Measurements from ENCODE around the gene AURKAIP1.
"Not testable (repeated sequence)": the region's sequence is repeated elsewhere in the genome, so short reads cannot be mapped to it uniquely, and the experiment has no call there.

Gene AURKAIP1

DNA sequence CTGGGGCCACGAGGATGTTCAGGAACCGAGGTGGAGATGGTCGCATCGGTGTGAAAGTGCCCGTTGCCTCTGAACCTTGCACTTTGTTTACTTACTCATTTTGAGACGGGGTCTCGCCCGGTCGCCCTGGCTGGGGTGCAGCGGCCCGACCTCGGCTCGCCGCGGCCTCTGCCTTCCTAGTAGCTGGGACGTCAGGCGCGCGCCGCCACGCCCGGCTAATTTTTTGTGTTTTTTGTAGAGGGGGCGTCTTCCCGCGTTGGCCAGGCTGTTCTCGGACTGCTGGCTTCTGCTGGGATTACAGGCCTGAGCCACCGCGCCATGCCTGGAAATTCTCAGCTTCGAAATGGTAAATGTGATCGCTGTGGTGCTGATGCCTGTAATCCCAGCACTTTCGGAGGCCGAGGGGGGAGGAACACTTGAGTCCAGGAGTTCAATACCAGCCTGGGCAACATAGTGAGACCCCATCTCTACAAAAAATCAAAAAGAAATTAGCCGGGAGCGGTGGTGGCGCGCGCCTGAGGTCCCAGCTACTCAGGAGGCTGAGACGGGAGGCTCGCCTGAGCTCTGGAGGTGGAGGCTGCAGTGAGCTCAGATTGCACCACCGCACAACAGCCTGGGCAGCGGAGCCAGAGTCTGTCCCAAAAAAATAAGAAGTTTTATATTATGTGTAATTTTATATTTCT lies 32.8 kb upstream of the AURKAIP1 start:
- DNase-seq: peak in 3 of 10 donors; percentile 21 to 79 (median 74)
- intact Hi-C loops (cut with DNase I): loop anchor here (2.0 kb wide), 1 partner anchor 33 kb away; the partner anchor contains the start of gene AURKAIP1

GRCh38 chr1:1406821-1407635 lies 32.0 kb upstream of the AURKAIP1 start, which contains the start of gene MRPL20:
MRPL20 (minus strand) TSS chr1:1407293; CDS start chr1:1407217, 76 bp downstream.
- DNase-seq: peak; percentile 91 to 99 (median 94)
- intact Hi-C loops (cut with DNase I): loop anchor here (2.0 kb wide), 1 partner anchor 32 kb away; the partner anchor contains the start of gene AURKAIP1

- peak in 3 of 10 donors; percentile 43 to 68 (median 59) for DNase-seq
- intact Hi-C loops (cut with DNase I): loop anchor here (2.0 kb wide), 1 partner anchor 31 kb away; the partner anchor contains the start of gene AURKAIP1
Observed at GRCh38 chr1:1406101-1406820, 31.3 kb upstream of the AURKAIP1 start.

- peak in 2 of 10 donors; percentile 22 to 40 for DNase-seq
- intact Hi-C loops (cut with DNase I): no loop called here
Observed at GRCh38 chr1:1403653-1404052, 28.6 kb upstream of the AURKAIP1 start.

GRCh38 chr1:1402901-1403392 lies 27.9 kb upstream of the AURKAIP1 start:
- intact Hi-C loops (cut with DNase I): not testable (repeated sequence)

GRCh38 chr1:1402072-1402900 lies 27.3 kb upstream of the AURKAIP1 start:
- peak in 4 of 10 donors; percentile 47 to 83 (median 70) for DNase-seq
- intact Hi-C loops (cut with DNase I): no loop called here

More at GRCh38 chr1:1402901-1403392, 27.9 kb upstream of the AURKAIP1 start:
- DNase-seq: peak in 1 of 10 donors; percentile 26

DNA sequence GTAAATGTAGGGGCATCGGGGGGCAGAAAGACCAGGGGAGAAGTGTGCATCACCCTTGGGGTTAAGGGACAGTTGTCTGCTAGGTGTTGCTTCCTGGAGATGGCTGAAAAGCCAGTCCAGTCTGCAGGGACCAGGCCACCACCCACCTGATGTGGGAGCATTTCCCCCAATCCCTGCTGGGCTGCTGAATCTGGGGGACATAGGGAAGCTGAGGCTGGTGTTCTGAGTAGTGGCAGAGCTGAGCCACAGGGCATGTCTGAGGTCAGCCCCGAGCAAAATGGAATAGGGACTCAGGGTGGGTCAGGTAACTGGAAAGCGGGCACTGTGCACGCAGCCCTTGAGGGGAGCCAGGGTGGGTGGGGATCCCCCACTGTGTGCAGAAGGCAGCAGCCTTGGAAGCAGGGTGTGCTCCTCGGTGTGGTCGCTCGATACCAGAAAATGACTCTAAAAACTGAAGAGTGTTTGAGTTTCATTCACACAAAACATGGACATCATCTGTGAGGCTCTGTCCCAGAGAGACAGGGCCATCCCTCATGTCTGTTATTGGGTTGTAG lies 26.5 kb upstream of the AURKAIP1 start:
- DNase-seq: peak in 3 of 10 donors; percentile 38 to 57 (median 49)
- intact Hi-C loops (cut with DNase I): no loop called here

DNA sequence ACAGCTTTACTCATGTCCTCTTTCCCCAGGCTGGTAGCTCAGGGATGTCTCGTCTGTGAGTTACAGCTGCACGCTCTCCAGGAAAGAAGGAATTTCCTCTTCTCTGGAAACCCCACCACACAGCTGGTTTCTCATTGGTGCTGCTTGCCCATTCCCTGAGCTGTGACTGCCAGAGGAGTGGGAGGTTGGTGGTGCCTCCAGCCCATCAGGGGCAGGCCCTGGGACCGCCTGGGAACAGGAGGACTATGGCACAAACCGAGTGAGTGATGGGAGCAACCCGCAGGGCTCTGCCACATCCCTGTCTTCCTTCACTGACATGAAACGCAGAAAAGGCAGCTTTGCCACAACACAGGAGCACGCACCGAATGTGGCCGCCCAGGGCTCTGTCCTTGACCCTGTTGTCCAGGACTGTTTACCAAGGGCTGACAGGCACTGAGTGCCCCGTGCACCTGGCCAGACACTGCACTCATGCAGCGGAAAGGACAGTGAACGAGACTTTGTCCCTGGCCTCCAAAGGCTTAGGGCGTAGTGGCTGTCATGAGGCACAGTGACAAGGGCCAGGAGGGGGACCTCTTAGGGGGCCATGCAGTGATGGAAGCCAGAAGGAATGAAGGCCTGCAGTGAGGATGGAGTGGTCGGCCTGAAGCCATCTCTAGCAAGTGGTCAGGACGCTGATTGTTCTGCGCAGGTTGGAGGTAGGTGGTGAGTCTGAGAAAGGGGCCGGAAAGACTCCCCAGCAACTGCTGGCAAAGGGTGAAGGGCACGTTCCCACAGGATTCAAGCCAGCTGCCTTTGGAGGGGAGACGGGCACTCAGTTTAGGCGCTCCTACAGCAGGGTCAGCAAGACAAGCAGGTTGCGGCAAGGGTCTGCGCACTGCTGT lies 25.8 kb upstream of the AURKAIP1 start:
- DNase-seq: peak in 3 of 10 donors; percentile 57 to 75 (median 62)
- intact Hi-C loops (cut with DNase I): no loop called here

DNA sequence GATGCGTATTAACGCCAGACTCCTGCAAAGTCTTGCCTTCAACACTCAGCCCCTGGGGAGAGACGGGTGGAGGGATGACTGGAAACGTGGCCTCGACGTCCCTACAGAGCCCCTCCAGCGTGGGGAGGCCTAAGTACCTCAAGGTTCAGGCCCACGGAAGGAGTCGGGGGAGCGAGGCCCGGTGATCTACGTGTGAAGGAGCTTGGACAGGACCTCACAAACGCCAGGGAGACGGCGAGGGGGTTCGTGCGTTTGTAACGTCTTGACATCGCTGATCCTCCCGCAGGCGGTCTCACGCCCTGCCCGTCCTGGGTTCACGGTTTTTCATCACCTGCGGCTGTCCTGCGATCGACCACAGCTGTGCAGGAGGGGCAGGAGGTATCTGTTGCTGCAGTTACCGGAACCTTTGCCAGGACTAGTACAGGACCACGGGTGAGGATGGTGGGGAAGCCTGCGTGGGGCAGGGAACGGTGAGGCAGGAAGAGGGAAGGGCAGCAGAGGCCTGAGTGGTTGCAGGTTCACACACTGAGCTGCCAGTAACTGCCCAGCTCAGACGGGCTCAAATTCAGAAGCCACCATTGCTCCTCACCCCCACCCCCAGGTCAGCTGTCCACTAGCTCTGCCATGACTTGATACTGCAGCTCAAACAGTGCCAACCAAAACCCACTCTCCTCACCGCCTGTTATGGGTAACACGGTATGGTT lies 25.0 kb upstream of the AURKAIP1 start:
- intact Hi-C loops (cut with DNase I): no loop called here
- DNase-seq: peak in 3 of 10 donors; percentile 46 to 68 (median 67)

- intact Hi-C loops (cut with DNase I): no loop called here
- peak; percentile 98 to 100 (median 99) for DNase-seq
Observed at GRCh38 chr1:1399187-1399871, 24.3 kb upstream of the AURKAIP1 start, which contains the start of gene CCNL2. CCNL2 (minus strand) TSS chr1:1399335; CDS start chr1:1399306, 29 bp downstream.

GRCh38 chr1:1398677-1399186 lies 23.7 kb upstream of the AURKAIP1 start:
- DNase-seq: peak in 2 of 10 donors; percentile 46 to 79
- intact Hi-C loops (cut with DNase I): no loop called here

DNA sequence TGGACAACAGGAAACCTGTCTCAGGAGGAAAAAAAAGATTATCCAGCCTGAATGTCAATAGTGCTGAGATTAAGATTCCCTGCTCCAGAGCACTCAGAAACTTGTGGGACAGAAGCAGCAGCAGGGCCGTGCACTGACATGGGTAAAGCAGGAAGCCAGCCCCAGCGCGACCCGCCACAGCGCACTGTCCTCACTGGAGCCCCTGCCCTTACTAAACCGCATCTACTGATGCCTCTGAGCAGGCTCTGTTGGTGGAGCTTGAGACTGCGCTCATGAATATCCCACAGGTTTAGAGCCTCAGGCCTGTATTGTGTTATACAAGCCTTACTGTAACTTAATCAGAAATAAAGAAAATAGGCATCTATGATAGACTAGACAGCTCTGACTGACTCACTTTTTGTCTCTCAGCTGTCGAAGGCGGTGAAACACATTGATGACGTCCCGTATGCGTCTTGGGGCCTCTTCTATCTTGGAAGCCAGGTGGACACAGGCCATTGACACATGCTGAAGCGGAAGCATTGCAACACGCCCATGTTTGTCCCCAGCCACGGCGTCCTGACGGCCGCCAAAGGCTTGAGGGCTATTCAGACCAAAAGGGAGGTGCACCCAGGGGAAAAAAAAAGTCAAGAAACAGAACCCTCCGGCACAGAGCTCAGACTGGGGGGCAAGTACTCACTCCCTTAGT lies 23.0 kb upstream of the AURKAIP1 start:
- peak in 3 of 10 donors; percentile 16 to 35 (median 20) for DNase-seq
- intact Hi-C loops (cut with DNase I): no loop called here

DNA sequence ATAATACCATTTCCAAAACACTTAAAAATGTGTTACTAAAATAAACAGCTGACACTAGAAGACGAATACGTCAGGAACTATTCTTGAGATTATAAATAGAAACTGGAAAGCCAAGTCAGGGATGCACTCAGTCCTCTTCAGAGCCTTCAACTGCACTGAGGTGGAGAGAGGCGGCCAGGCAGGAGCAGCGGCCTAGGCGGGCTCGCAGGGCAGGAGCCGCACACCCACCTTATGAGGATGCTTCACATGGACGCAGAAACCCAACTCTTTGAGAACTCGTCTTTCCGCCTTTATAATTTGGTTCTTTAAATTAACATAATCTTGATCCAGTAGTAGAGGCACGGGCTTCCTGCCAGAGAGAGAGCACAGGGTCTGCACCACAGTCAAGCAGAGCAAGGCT lies 20.2 kb upstream of the AURKAIP1 start:
- intact Hi-C loops (cut with DNase I): no loop called here

GRCh38 chr1:1394116-1394515 lies 19.1 kb upstream of the AURKAIP1 start:
- intact Hi-C loops (cut with DNase I): no loop called here
- DNase-seq: peak in 3 of 10 donors; percentile 33 to 63 (median 39)

More for the DNA sequence above, 20.2 kb upstream of the AURKAIP1 start:
- DNase-seq: peak in 3 of 10 donors; percentile 5 to 67 (median 40)

DNA sequence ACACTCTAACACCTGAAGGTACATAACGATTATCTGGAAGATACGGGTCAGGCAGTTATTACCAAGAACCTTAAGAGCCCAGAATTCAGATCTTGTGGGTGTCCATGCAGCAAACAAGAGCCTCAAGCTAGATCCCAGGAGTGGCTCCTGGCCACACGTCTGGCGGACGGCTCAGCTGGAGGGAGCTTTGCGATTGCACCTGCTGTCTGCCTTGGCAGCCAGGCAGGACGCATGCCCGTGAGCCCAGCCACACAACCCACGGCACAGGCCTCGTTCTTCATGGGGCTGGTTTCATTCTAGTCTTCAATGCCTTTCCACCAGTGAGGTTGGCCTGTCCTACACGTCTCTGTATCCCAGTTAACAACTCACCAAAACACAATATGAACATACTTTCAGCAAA lies 18.4 kb upstream of the AURKAIP1 start:
- intact Hi-C loops (cut with DNase I): no loop called here

GRCh38 chr1:1393014-1393413 lies 18.0 kb upstream of the AURKAIP1 start:
- peak in 3 of 10 donors; percentile 21 to 34 (median 27) for DNase-seq
- intact Hi-C loops (cut with DNase I): no loop called here

More for the DNA sequence above, 18.4 kb upstream of the AURKAIP1 start:
- DNase-seq: peak in 3 of 10 donors; percentile 27 to 50 (median 28)

Data from posterior cingulate gyrus (tissue), 11 donors.